HK-2 (cell line): ENCODE measurements around the gene AMN1.

Experiments used
- DNase-seq: peaks from one replicate; pipeline ENCODE4 v3.0.0-alpha.2; 2018; ENCODE audit not compliant: unreplicated experiment

The AMN1 gene

DNA sequence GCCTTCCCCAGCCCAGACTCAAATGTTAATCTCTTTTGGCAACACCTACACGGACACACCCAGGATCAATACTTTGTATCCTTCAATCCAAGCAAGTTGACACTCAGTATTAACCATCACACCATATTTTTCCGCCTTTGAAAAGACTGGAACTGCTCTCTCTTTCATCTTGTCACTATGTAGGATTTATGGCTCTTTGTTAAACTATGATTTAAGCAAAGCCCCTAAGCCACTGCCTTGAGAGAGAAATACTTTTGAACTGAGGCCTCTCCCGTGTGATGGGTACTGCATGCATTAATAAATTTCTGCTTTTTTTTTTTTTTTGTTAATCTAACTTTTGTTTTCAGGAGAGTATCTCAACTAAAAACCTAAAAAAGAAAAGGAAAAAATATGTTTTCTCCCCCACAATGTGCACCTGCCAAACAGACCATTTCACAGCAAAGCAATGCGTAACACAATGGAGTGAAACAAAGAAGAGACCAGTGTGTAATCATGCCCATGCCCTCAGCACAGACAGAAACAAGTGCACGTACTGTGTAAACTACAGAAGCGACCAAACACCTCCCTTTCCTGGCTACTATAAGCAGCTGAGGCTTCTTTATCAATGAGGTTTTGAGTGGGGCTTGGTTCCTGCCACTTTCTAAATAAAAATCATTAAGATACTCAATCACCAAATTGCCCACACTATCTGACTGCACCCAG, 97.6 kb downstream of the AMN1 start:
- no peak for DNase-seq

DNA sequence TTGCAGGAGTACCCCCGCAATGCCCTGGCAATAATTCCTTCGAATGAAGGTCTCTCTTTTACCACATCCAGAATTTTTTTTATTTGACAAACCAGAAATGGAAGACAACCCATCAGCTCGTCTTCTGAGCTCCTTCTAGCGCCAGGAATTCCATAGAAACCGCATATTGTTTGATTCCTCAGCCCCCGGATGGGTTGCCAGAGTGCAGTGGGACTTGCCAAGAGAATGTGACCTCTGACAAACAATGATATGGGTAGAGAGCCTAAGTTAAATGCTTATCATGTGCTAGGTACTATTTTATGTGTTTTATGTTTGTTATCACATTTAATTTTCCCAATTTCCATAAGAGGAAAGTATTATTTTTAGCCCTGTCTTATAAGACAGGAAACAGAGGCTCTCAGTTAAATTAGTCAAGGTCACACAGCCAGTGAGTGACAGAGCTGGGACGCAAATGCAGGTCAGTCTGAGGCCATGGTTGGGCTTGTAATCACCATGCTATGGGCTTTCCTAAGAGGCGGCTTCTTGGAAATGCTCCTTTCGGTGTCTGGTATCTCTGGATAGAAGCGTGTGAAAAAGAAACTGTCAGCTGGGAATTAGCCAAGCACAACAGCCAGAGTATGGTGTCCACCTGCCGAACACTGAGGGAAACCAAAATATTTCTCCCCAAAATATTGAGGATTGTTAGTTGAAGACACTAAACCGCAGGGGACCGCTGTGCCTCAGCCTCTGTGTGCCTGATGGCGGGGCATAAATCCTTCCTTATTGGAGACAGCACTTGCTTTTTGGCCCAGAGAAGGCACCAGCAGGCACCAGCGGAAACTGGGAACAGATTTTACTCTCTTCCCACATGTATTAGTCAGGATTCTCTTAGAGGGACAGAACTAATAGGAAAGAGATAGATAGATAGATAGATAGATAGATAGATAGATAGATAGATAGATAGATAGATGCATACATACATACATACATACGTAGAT, 98.8 kb downstream of the AMN1 start:
- DNase-seq: no peak

- DNase-seq: no peak
Measured at GRCh38 chr12:31627456-31628054, 101.3 kb downstream of the AMN1 start.

DNA sequence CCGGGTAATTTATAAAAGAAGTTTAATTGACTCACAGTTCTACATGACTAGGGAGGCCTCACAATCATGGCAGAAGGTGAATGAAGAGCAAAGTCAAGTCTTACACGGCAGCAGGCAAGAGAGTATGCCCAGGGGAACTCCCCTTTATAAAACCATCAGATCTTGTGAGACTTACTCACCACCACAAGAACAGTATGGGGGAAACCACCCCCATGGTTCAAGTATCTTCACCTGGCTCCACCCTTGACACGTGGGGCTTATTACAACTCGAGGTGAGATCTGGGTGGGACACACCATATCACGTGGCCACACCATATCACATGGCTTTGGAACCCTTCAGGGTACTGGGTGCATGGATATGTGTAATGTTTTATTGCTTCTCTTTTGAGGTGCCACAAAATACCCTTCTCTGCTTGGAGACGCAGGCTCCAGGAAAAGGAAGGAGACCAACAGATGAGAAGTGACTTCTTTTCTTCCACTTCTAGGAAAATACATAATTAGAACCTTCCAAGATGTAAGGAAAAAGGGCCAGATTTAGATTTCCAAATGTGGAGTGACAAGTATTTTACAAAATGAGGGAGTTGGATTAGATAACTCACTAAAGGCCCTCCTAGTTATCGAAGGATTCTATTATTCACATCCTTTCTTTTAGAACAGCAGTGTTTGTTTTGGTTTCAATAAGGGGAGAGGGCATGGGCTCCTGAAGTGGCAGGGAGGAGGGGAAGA, 102.4 kb downstream of the AMN1 start:
- DNase-seq: no peak

- DNase-seq: no peak
Measured at GRCh38 chr12:31622038-31622437, 106.8 kb downstream of the AMN1 start.
